Measurements from ENCODE around the gene POLD3. TPM values are rescaled to one million over a fixed set of nuclear protein-coding genes. Genes with fewer than 3 reads are reported as not detected.
A peak's percentile ranks its signal among the peaks of the same experiment; 100 is the strongest.

Gene POLD3
- total RNA-seq, 2 donors from 2014 or later = 9.3 to 13.8 TPM

GRCh38 chr11:74678591-74679512 lies 86.5 kb downstream of the POLD3 start:
- 80 to 85% methylated on average over 13 of the region's 13 CpGs for WGBS, 2 donors
- no peak overlapping the region for H3K27ac ChIP-seq
- no peak for ATAC-seq

GRCh38 chr11:74679513-74679865 lies 87.1 kb downstream of the POLD3 start:
- intact Hi-C loops (cut with DNase I) = no loop called here
- 97 to 100% methylated on average over 2 to 3 of the region's 3 CpGs for WGBS, 2 donors
- DNase-seq = peak in 2 of 4 donors; percentile 2 to 4
- Histone ChIP-seq H3K4me1 (peaks cover 32% of the 10 kb centered on the region), H3K27me3 (no peaks in the 10 kb centered on the region), H3K36me3 (replicated peaks in 1 of 2; ENCODE audit: insufficient read depth in 1 of 2, low read depth in 2 of 2) (no peaks in the 10 kb centered on the region), H3K9me3 (no peaks in the 10 kb centered on the region), H3K27ac (no peak overlapping the region), H3K4me3 (no peak overlapping the region)
- ATAC-seq = no peak
- TF ChIP-seq CTCF (IDR thresholded peaks at IDR 0.05) = no peak
- no peak for TF ChIP-seq POLR2A (IDR thresholded peaks at IDR 0.05)

More at GRCh38 chr11:74678591-74679512, 86.5 kb downstream of the POLD3 start:
- no peak for TF ChIP-seq POLR2A (IDR thresholded peaks at IDR 0.05)
- no peak for TF ChIP-seq CTCF (IDR thresholded peaks at IDR 0.05)
- Histone ChIP-seq H3K9me3 (no peaks in the 10 kb centered on the region), H3K4me3 (no peak overlapping the region), H3K4me1 (peaks cover 30% of the 10 kb centered on the region), H3K36me3 (replicated peaks in 1 of 2; ENCODE audit: insufficient read depth in 1 of 2, low read depth in 2 of 2) (no peaks in the 10 kb centered on the region), H3K27me3 (no peaks in the 10 kb centered on the region)
- DNase-seq = peak in 1 of 4 donors; percentile 4
- intact Hi-C loops (cut with DNase I) = no loop called here

- TF ChIP-seq POLR2A (IDR thresholded peaks at IDR 0.05) (no peak), CTCF (IDR thresholded peaks at IDR 0.05) (no peak)
- H3K4me3 ChIP-seq = no peak overlapping the region
- H3K27ac ChIP-seq = no peak overlapping the region
- intact Hi-C loops (cut with DNase I) = no loop called here
- H3K4me1 ChIP-seq = peaks cover 32% of the 10 kb centered on the region
- 87 to 94% methylated on average over 8 to 9 of the region's 9 CpGs for WGBS, 2 donors
- ATAC-seq = no peak
- no peaks in the 10 kb centered on the region for H3K27me3 ChIP-seq
- peak in 2 of 4 donors; percentile 7 to 9 for DNase-seq
- no peaks in the 10 kb centered on the region for H3K36me3 ChIP-seq (replicated peaks in 1 of 2; ENCODE audit: insufficient read depth in 1 of 2, low read depth in 2 of 2)
- H3K9me3 ChIP-seq = no peaks in the 10 kb centered on the region
Measured at GRCh38 chr11:74680035-74680671, 87.8 kb downstream of the POLD3 start.

GRCh38 chr11:74680703-74681531 lies 88.5 kb downstream of the POLD3 start:
- no peak overlapping the region for H3K4me3 ChIP-seq
- no peaks in the 10 kb centered on the region for H3K36me3 ChIP-seq (replicated peaks in 1 of 2; ENCODE audit: insufficient read depth in 1 of 2, low read depth in 2 of 2)
- H3K27me3 ChIP-seq = no peaks in the 10 kb centered on the region
- TF ChIP-seq CTCF (IDR thresholded peaks at IDR 0.05) (no peak), POLR2A (IDR thresholded peaks at IDR 0.05) (no peak)
- intact Hi-C loops (cut with DNase I) = no loop called here
- H3K4me1 ChIP-seq = peaks cover 32% of the 10 kb centered on the region
- no peaks in the 10 kb centered on the region for H3K9me3 ChIP-seq
- DNase-seq (peak; percentile 1 to 50 (median 30)), ATAC-seq (no peak)
- WGBS, 2 donors = 76 to 88% methylated on average over 8 to 18 of the region's 18 CpGs
- H3K27ac ChIP-seq = peak overlapping the region in 1 of 4 donors; percentile 63

Measured in body of pancreas (tissue), 4 donors.